Nucleus accumbens (tissue), 56 donors: ENCODE measurements around the gene PRDM2.
"Not testable (repeated sequence)": the region's sequence is repeated elsewhere in the genome, so short reads cannot be mapped to it uniquely, and the experiment has no call there.

Experiments
- DNase-seq, 56 donors: peaks; one replicate each; lab custom pipeline; 2025; lab: John Stamatoyannopoulos, UW

Gene PRDM2

DNA sequence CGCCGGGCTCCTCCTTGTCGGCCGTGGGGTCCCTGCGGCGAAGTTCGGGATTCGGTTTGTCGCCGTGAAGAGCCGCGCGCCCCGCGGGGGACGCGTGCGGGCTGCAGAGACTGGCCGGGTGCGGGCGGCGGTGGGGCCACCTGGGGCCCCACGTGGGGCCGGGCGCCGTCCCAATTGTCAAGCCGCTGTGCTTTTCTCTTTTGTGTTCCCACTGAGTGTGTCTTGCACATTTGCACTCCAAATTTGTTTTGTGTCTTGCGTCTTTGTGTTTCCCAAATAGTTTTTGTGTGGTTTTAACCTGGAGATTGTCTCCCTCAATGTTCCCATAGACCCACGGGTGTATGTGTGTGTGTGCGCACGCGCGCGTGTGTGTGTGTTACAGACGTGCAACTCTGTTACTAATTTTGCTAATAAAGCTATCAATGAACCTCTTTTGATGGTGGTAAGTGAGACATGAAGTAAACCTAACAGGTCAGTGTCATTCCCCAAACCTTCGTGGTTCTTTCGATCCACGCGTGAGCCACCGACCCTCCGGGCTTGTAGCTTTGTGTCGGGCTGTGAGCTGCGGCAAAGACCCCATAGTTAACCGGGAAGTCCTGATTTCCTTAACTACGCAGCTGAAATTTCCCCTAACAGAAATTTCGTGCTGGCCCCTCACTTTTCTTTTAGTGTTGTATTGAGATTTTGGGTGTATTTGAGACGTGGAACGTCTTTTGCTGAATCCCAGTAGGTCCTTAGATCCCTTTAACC is 708 bp downstream of the PRDM2 start:
- DNase-seq = peak in 46 of 56 donors; percentile 5 to 81 (median 46)

DNA sequence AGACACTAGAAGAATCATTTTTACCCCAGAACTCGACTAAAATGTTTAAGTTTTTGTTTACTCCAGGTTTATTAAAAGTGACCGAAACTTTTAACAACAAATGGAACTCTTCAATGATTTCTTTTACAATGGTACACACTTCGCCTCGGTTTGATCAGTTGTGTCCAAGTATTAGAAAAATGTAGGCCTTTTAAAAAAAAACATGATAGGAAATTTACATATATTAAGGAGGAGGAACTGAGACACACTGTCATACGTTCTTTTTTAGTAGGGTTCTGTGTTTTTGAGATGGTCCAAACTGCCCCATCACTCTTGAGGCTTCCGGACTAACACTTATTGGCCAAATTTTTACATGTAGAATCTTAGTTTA is 1.3 kb downstream of the PRDM2 start:
- no peak for DNase-seq

DNA sequence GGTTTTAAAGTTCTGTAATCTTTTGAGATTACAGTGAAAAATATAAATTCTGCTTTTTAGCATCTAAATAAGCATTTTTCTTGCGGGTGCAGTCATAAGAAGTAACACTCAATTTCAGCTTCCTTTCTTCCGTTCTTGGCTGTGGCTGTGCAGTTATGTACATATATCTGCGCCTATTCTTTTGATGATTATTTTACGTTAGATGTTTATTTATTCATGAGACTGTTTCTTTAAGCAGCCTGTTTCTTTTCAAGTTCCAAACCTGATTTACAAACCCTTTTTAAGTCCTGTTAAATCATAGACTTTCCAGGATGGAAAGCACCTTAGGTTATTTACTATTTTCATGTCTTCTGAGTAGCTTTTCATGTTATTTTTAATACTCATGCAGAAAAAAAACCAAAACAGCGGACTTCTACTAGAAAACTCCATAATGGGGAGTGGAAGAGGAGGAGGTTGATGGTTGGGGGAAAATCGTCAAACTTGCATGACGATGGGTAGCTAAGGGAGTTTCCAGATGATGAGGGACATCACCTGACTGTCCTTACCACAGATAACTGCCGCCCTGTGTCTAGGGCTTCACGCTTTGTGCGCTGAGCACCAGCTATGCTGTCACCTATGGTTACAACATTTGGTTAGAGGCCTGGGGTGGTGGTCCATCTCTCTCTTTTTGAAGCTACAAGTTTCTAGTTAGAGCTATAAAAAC is 2.6 kb downstream of the PRDM2 start:
- DNase-seq = no peak

DNA sequence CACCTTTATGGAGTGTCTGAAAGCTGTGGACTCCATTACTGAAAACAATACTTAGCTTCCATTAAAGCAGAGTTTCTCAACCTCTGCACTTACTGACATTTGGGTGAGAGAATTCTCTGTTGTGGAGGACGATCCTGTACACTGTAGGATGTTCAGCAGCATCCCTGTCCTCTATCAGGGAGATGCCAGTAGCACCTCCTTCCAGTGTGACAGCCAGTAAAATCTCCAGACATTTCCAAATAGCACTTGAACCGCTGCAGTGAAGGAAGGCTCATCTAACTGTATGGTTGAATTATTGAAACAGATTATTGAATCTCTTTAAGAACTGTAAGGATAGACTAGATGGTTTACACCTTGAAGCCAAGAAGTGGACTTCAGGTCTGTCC is 3.1 kb downstream of the PRDM2 start:
- DNase-seq = no peak

DNA sequence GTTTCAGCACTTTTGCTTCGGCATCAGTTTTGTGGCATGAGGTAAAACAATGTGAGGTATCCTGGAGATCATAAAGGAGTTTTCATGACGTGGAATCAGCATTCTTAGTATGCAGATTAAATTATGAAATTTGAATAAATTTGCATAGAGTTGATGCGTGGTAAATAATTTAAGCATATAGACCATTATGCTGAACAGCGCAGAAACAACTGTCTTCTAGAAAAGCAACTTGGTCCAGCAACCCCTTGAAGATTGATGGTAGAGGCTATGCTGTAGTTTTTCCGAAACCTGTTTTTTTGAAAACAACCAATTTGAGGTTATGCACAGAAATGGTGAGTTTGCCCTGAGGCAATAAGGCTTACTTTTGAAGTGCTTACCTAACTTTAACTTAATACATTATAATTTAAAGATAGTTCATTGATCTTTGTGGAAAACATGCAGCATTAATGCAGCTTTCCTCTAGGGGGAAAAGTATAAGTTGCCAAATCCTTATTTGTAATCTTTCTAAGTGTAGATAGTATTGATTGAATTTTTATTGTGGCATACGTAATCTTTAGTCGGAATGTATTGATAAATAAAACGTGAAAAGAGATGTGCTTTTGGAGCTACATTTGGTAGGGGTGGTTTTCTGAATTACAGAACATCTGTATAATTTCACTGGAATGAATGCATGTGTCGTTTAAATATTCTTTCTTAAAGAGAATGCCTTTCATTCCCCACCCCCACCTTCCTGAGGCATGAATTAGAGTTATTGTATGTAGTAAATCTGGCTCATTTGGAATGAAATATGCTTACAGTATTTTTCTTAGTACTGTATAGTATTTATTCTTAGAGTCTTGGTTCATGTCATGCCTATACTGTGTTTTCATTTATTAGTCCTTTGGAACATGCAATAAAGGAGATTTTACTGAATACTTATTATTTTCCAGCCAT is 3.8 kb downstream of the PRDM2 start:
- no peak for DNase-seq

DNA sequence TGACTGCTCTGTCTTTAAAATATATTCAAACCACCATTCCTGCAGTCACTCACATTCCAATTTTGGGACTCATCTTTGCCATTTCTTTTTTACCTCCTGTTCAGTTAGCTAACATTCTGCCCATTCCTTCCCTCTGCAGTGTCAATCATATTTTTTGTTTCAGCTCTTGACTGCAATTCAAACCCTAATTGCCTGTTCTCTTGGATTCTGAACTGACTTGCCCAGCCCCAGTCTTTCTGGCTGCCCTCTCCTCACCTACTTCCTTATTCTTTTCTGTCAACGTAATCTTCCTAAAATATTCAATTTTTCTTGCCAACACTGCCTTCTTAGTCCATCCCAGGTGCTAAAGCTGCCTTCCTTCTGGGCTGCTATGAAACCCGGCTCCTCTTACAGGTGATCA is 6.1 kb downstream of the PRDM2 start:
- DNase-seq = no peak

DNA sequence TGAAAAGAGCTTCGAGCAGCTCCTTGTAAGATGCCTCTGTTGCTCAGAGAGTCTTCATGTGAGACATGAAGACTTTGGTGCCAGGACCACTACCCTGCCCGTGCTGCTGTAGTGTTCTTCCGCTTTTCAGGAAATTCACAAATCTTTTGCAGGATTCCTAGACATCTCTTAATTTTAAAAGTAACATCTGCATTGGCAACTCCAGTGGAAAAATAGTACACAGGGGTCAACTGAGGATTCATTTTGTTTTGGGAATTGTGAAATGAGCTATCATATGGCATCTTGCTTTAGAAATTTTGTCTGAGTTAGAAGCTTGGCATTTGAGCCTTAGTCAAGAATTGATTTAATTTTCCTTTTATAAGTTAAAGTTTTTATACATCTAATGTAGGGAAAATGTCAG is 7.2 kb downstream of the PRDM2 start:
- DNase-seq = no peak

DNA sequence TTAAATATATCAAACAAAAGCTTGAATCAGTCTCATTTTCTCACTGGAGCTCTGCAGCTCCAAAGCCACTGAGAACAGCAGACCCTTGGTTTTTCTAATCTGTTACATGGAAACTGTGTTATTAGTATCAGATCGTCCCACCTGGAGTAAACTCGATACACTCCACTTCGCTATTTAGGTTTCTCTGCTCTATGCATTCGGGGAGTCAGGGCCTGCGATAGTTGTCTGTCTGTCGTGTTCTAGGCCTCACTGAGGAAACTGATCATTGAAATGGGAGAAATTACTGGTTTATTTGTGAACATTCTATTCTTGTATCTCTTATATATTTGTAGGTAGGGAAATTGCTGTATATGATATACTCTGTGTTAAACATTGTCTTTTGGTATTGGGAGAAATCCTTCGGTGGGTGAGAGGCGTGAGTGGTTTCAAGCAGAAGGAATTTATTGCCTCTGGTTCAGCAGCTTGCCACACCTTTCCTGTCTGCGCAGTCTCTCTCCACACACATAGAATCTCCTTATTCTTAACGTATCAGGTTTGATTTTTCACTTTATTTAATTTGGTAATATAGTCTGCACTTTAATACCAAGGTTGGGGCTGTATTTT is 8.5 kb downstream of the PRDM2 start:
- no peak for DNase-seq

- DNase-seq = no peak
These were observed 10.1 kb downstream of the PRDM2 start for GRCh38 chr1:13710086-13710485.

DNA sequence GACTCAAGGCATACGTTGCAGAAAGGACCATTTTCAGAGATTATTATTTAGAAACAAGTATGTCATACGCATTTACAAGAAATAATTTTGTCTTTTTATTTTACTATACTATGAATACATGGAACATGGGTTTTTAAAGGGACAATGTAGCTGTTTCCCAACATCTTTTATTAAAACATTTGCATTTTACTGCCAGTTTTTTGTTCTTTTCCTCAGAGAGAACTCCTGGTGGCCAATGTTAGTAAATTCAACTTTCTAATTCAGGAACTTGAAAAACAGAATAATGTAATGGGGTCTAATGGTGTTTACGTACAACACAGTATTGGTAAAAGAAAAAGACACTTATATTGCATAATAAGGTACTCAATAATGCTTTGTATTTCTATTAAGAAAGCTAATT is 14.9 kb downstream of the PRDM2 start:
- DNase-seq = no peak

GRCh38 chr1:13715616-13716287 is 15.8 kb downstream of the PRDM2 start:
- not testable (repeated sequence) for DNase-seq

GRCh38 chr1:13722808-13723360 is 22.9 kb downstream of the PRDM2 start:
- no peak for DNase-seq

DNA sequence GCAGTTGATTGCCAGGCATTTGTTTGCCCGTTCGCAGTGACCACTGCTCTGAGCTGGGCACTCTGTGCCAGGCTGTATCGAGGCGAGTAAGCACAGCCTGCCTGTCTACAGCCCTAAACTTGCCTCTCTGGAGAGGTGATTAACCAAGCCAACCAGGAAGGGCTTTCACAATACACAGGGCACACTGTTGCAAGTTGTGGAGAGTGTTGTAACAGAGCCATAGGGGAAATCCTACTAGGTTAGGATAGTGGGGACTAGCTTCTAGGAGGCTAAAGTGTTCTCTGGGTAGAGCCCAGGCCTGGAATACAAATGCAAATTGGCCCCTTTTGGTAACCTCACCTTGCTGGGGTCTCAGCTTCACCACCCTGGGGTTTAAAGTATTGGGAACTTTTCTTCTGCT is 23.8 kb downstream of the PRDM2 start:
- no peak for DNase-seq

GRCh38 chr1:13725714-13726175 is 25.8 kb downstream of the PRDM2 start:
- peak in 6 of 56 donors; percentile 2 to 25 (median 8) for DNase-seq

GRCh38 chr1:13728091-13728715 is 28.2 kb downstream of the PRDM2 start:
- no peak for DNase-seq

DNA sequence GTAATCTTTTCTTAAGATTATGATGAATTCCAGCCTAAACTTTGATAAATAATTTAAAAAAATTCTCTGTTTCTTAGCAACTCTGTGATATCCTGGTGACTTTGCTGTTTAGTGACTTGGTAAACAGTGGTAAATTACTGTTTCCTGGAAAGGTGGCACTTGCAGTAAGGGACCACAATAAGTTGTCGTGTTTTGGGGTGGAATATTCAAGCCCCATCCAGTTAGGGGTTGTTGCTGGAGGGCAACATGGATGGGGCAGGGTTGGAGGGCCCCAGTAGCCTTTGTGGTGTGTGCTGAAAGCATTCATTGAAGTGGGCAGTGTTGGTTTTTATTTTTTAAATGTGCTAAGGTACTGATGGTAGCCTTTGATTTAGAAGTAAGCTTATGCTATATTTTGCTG is 30.3 kb downstream of the PRDM2 start:
- DNase-seq = no peak

- DNase-seq = no peak
These were observed 30.9 kb downstream of the PRDM2 start for GRCh38 chr1:13730751-13731482.

DNA sequence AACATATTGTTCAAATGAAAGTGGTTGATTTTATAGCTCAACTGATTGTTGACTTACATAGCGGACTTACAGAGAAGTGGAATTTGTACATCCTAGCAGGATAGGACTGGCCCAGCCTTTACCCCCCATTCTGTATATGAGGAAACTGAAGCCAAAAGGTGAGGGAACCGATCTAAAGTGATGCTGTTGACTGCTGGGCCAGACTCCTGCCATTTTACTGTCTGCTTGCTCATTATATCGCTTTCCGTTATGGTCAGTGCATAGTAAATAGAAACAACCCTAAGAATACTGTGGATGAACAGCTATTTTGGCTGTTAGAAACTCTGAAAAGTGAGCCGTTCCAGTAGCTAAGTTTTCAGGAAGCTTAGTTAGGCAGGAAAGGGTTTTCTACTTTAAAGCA is 31.9 kb downstream of the PRDM2 start:
- DNase-seq = no peak
